ENCODE measurements around the gene PAX1.

PAX1 gene

DNA sequence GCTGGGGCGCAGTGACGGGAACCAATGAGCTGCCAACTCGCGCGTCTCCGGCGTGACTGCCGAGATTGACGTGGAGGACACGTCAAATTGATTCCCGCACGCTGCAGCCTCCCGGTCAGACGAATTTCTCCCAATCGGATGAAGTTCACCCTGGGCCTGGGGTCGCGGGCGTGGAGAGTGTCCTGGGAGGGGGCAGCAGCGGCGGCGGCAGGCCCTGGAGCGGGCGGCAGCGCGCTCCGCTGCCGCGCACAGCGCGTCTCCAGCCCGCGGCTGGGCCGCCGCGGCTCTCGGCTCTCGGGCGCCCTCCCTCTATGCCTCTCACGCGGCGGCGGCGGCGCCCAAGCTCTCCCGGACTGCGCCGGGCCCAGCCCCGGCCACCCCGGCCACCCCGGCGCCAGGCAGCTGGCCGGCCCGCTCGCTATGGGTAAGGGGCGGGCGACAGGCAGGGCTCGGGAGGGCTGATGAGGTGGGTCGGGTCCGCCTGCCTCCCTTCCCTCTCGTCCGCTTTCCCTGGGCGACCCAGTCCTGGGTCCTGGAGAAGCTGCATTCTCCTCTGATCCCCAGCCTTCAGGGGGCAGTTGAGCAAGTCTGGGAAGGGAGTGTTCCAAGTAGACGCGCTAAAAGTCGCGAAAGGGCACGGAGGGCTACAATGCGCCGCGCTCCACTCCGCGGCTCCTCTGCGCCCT is at the start of gene PAX1:
Gene PAX1 (plus strand): TSS at position 90 of the 686 bp plus-strand sequence. CDS start 49 bp downstream, at position 139.
- no peak for DNase-seq

DNA sequence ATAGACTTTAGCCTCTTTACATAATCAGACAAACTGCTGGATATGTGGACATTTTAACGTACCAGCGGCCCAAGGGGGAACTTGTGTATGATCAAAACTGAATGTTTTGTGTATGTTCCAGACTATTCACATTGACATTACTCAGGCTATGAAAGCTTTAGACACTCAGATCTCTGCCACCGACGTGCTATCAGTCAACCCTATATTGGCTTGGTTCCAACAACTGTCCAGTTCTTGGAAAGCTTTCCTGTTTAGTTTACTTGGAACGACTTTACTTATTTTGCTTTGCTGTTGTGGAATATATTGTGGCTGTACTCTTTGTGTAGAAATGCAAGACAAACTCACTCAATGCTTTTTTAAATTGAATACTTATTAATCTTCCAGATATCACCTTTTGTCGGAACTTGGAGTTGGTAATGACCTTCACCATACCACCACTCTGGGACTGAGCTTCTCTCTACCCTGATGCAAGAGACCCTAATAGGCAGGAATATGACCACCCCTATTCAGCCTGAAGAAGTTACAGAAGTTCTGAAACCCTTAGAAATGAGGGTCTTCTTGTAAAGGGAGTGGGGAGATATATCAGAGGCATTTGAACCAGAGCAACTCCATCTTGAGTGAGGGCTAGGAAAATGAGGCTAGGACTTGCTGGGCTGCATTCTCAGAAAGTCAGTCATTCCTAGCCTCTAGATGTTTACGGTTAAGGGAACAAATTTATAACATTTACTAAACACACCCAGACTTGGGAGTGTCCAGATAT is 49.0 kb upstream of the PAX1 start:
- DNase-seq: no peak

DNA sequence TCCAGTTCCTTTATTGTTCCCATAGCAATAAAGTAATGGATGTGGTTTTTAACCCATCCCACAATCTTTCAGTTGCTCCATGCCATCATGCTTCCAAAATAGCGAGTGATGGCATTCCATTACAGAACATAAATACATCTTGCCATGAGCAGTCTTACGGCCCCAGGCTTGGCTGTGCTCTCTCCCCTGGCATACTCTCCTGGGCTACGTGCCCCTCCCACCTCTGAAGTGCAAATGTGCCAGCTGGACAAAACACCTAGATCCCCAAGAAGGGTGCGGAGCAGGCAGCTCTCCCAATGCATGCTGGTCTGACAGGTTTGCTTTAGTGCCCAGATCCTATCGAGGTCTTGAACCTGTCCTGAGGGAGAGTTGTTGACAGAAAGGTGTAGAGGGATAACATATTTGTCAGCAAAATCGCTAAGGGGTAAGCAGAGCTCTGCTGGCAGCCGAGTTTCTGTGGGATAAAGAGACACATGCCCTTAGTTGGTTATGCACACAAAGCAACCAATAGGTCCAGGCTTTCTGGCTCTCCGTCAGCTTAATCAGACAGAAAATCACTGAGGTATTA is 43.9 kb upstream of the PAX1 start:
- no peak for DNase-seq

DNA sequence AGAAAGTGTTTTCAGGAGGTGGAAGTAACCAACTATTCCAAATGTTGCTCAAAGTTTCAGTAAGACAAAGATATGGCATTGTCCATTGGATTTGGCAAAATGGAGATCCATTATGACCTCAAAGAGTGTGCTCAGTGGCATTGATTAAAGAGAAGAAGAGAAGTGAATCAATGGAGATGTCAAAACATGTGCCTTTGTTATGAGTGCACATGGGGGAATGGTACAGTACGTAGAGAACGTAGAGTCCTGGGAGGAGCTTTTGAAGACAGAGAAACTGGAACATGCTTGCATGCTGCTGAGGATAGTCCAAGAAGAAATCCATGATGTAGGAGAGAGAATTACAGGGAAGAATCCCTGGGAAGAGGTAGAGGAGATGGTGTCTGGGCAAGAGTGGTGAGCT is 42.0 kb upstream of the PAX1 start:
- DNase-seq: no peak

DNA sequence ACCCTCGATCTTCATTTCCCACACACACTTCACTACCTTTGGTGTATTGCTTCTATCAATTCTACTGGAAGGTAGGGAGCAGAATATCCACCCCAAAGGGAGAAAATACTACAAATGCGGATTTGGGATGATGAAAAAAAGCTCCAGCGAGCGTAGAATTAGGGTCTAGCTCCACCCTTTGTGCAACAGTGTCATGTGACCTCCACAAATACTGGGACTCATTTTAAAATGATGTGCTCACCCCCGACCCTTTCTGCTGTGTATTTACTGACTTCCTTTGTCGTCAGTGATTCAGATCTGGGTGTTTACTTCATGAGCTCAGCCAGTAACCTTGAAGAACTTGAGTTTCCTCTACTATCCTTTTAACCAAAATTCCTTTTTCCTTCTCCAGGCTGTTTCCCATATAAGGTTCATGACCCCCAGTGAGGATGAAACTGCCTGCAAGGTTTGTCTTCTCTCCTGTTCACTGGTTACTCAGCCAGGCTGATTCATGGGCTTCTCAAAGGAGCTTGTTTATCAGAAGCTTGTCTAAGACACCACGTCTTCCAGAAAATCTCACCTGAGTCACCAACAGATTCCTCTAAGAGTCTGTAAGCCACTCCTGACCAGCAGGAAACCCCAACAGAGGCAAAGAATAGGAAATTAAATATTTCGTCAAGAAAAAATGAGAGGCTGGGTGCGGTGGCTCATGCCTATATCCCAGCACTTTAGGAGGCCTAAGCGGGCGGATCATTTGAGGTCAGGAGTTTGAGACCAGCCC is 39.6 kb upstream of the PAX1 start:
- no peak for DNase-seq

DNA sequence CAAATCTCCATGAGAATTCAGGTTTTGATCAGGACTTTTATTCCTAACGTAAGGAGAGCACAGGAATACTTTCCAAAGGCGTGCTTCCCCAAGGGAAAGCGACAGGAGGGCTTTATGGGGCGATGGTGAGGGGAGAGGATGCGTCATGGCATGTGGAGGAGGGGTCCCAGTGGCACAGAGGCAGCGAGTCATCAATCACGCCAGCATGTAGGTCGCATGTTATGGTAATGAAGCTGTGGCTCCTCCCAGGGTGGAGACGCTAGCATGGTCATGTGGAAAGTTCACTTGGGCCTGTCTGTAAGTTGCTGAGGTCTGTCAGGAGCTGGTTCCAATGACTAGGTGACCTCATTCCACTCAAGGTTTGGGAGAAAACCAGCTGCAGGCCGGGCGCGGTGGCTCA is 35.3 kb upstream of the PAX1 start:
- DNase-seq: no peak

DNA sequence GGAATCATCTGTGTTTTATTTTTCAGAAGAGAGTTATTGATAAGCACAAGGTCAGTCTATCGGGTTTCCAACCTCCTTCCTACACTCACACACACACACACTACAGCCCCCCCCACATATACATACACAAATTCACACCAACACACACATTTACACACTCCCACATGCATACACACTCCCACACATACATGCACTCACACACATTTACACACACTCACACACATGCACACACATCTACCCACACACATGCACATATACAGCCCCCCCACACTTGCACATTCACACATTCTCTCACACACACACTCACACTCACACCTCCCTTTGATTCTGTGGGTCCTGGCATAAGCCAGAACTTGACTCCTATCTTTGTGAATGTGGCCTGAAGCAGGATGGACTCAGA is 34.5 kb upstream of the PAX1 start:
- DNase-seq: no peak

DNA sequence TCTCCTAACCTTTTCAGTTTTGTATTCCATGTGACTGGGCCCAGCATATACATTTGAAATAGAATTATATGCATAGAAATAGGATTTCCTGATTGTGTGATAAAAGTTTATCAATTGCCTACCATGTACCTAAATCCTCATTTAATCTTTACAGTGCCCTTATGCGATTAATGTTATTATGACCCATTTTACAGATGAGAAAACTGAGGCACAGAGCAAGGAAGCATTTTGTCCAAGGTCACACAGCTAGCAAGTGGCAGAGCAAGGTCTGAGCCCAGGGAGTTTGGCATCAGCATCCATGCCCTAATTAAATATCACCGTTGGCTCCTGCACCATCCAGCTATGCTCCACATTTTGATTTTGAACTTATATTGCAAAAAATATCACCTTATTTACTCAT is 28.2 kb upstream of the PAX1 start:
- DNase-seq: no peak

DNA sequence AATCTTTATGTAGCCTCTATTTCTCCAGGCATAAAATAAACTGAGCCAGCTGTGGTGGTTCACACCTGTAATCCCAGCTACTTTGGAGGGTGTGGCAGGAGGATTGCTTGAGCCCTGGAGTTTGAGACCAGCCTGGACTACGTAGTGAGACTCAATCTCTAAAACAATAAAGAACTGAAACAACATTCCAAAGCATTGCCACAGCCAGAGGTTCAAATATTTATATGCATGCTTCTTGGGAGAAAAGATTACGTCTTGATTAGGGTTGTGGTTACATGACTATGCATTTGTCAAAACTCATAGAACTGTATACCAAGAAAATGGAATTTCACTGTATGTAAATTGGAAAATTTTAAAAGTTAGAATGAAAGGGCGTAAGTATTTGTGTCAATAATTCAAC is 27.7 kb upstream of the PAX1 start:
- no peak for DNase-seq

DNA sequence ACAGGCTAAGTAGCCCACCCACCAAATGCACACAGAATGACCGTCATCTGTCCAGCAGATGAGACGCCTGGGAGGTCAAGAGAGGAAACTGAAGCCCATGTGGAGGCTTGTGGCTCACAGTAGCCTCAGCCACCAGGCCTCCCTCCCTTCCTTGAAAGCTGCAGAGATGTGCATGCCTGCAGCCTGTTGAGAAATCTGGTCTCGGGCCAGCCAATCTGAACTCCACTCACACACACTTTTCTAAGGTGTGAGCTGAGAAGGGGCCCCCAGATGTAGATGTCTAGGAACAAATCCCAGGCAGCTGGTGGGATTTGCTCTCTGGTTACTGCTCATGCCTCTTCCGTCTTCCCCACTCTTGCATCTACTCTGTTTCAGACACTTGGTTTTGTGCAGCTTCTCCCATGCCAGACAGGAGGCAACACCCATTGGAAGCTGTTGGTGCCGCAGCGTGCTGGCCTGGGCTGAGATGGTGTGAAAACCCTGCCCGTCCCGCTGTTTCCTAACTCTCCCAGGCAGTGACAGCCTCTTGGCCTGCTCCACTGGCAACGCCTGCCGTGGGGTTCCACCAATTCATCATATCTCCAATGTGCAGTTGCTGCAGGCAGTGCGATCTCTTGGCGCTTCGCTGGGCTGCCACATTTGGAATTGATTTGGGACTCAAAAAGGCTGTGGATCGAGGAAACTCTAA is 24.1 kb upstream of the PAX1 start:
- no peak for DNase-seq

DNA sequence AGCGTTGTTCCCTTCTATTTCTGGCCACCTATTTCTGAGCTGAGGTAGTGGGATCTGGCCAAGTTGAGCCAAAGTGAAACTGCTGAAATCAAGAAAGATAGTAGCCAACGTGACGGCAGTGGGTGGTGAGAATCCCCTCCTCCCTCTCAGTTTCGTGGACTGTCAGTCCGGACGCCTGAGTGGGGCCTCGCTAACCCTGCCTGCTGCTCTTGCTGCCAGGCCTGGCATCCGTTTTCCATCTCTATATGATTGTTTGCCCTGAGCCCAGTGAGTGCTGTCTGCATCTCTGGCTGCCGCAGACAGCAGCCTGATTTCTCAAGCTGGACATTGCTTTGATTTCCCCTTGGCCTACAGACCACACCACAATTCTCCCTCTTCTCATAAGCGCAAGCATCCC is 23.5 kb upstream of the PAX1 start:
- DNase-seq: no peak

DNA sequence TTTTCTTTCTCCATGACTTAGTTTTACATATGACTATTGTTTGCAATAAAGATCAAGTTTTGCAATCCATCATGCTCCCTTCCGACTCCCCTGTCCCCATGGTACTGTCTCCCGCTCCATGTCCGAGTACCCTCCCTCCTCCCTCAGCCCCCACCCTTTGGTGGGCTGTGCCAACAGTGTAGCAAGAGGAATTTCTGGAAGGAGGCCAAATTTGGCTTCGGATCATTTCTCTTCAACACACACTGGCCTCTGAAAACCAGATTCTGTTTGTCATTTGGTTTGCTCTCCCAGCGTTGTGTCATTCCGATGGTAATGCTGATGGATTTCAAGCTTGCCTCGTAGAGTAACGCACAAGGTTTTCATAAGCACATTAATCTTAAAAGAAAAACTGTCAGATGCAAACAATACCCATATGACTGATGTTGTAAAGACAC is 22.9 kb upstream of the PAX1 start:
- DNase-seq: no peak

DNA sequence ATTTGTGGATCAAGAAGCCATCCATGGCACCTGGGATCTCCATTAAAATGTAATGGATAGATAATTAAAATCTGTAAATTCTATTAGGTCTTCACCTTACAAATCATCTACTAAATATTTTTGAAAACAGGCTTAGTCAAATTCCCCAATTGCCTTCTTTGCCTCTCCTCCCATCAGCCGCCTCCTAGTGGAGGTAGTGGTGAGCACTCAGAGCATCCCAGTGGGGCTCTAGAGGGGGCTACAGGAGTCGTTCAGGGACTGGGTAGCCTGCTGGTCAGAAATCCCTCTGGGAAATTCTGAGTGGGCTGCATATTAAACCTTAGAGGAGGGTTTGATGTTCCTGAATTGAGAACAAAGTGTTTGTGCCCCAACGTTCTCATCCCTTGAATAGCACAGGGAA is 20.8 kb upstream of the PAX1 start:
- DNase-seq: no peak

DNA sequence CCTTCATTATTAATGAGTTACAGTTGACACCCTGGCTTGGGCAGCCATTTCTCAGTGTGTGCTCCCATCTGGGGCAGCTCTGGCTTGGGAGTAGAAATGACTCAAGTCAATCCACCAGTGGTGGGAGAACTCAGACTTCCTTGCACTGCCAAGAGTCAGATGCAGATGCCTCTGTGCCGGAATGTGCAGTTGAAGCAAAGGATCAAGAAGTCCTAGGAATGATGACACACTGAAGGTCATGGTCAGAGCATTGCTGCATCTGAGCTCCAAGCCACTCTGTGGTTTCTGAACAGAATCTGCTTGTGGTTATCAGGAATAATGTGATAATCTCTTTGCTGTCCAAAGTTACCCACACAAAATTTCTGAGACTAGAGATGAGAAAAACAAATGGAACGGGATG is 19.5 kb upstream of the PAX1 start:
- no peak for DNase-seq

DNA sequence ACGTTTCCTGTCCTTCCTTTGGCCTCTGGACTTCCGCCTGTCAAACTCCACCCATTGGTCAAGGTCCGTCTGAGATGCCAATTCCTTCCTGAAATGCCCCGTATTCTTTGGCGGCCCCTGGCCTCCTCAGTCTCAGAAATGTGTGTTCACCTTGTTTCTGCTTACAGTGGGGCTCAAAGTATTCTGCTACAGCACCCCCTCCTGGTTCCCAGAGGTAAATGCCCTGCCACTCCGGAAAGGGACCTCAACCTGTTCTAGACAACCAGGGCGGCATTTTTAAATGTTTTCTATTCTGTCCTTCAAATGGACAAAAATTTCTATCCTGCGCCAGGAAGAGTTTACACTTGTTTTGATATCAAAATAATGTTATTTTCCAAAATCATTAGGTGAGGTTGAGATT is 12.1 kb upstream of the PAX1 start:
- DNase-seq: no peak

DNA sequence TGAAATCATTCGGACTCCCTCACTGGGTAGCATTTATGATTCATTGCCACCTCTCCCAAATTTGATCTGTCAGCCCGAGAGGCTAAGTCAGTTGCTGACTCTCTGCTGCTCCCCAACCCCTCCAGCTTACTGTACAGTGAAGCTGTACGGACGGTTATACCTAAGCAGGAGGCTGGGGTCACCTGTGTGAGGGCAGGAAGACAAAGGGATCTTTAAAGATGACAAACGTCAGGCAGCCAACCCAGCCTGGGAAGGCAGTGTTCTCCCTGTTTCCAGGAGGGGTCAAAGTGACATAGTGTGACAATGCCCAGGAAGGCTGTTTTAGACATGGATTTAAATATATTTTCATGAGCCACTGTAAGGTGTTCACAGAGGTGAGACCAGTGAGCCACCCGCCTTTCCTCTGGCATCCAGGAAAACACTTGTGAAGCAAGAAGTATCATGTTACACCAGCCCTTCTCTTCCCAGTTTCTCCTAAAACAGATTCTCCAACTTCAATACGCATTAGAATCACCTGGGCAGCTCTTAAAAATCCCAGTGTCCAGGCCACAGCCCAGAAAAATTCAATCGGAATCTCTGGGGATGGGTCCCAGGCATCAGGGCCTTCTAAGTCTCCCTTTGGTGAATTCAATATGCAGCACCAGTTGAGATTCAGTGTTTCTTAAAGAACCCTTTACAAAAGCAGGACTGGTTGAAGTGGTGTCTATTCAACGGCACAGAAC is 6.8 kb upstream of the PAX1 start:
- DNase-seq: no peak

DNA sequence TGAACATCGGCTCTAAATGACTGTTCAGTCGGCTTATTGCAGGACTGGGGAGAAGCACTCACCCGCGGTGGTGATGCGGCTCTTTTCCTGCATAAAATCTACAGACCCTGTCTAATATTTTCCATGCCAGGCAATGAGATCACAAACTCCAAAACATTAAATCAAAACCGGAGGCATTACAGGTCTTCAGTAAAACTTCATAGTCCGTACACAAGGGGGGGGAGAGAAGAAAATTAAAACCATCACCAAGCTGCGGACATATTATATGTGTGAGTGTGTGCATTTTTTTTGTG is 6.3 kb upstream of the PAX1 start:
- no peak for DNase-seq

DNA sequence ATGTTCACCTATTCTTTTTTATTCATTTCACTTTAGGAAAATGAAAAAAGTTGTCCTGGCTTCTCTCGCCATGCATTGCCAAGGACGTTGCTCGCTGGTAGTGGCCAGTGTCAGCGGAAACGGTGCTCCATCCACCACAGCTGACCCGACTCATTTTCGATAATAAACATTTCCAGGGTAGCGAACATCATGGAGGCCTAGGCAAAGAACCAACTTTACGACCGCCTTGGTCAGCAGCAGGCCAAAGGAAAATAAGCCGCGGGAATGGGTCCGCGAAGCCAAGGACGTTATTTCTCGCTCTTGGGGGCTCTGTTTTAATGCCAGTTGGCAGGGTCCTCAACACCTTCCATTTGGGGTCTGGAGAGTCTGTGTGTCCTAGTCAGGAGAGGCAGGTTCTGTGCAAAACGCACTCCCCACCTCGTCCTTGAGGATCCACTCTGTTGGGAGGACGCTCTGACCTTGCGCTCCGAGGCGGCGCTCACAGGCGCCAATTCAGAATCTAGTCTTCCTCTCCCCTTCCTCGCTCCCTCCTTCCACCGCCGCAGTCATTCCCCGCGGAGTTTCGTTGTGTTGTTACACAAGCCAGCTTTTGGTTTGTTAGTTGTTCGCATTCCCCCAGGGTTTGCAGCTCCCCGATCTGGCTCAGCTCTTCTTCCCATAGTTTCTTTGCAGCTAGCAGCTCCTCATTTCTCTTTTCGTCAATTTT is 4.1 kb upstream of the PAX1 start:
- DNase-seq: no peak

DNA sequence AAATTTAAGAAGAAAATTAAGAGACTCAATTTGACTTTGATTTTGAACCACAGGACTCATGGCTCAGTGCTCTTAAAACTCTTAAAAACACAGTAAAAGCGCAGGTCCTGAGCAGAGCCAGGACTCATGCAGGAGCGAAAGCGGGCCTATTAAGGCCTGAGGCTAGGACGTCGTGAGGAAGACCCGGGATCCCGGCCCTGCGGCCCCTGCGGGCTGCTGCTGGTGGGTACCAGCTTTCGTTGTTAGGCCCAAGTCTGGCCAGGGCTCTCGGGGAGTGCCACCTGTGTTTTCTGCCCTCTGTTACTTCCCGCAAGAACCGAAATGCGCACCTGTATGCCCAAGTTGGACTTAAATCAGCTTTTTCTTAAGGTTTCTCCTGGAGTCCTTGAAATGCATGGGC is 3.4 kb upstream of the PAX1 start:
- no peak for DNase-seq

DNA sequence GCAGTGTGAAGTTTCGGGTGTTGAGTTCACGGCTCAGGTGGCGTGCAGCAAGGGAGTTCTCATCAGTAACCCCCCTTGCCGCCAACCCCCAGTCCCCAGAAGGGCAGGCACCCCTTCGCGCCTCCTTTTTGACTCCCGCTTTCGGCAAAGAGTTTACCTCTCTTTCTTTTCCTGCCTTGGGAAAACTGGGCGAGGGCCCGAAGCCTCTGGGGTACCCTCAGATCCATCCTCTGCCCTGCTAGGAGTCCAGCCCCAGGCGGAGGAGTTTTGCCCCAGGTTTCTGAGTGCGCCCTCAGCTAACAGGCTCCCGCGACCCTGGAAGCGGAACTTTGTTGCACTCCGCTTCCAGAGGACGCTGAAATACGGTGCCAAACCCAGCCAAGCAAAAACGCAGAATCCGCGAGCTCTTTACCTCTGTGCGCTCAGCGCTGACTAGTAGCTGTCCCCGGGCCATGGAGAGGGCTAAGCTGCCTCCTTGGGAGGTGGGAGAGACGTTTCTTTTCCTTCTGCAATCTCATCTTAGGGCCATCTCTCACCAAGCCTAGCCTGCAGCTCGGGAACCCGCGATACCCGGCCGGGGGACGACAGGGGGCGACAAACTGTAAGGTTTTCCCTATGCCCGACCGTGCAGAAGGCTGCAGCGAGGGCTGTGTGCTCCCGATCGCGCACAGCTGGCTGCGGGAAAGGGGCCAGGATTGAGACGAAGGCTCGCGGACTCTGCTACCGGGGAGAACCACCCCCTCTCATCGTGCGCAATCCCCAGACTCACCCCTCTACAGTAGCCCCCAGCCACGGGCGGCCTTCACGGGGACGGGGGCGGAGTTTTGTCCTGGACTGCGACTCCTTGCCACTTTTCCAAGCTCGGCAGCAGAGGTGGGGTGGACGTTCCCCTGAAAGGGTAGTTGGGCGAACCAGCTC is 2.7 kb upstream of the PAX1 start:
- no peak for DNase-seq

Measured in GOT3 (cell line).